Measurements from ENCODE around the gene CSNK2A2. TPM values are rescaled to one million over a fixed set of nuclear protein-coding genes. Genes with fewer than 3 reads are reported as not detected.

Gene CSNK2A2
- 45.0 and 49.7 TPM in 2 replicates for total RNA-seq

GRCh38 chr16:58198022-58198683 is at the start of gene CSNK2A2:
TSS of gene CSNK2A2 (minus strand) at chr16:58198106. CDS start at chr16:58197736, 370 bp downstream.
- no peak for DNase-seq (ENCODE audit: low read depth, low spot score)

DNA sequence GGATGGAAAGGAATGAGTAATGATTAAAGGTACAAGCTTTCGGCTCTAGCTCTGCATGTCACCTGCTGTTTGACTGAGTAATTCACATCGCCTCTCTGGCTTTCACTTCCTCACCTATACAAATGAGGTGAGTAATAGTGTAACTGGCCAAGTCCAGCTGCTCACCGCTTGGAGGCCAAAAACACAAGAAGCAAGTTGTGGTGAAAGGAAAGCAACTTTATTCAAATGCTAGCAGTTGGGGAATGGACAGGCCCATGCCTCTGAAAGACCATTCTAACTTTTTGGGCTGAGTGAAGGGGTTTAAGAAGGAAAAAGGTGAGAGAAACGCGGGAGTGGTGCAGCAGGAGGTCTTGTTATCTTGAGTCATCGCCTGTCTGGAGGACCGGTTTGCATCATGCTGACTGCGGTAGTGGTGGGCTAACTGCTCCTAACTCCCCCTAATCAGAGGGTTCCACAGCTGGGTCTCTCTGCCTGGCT is 45.7 kb upstream of the CSNK2A2 start:
- no peak for DNase-seq (ENCODE audit: low read depth, low spot score)

- DNase-seq (ENCODE audit: low read depth, low spot score), result no peak
Observed at GRCh38 chr16:58236831-58237230, 38.9 kb upstream of the CSNK2A2 start.

DNA sequence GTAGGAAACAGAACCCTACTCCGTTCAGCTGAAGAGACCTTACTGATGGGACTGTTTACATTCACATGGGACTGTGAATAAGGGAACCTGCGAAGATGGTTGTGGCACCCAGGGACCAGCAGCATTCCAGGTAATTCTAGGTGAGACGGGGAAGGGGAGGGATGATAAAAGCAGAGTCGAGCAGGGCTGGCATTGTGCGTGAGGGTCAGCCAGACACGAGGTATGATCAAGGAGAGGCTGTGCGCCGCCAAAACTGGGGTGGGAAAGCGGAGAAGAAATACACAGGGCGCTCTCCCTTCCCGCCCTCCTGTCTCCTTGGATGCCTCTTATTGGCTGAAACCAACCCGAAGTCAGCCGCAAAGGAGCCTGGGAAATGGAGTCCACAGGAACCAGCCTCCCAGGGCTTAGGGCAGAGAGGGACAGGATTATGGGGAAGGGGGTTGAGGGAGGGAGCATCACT is 38.4 kb upstream of the CSNK2A2 start:
- no peak for DNase-seq (ENCODE audit: low read depth, low spot score)

DNA sequence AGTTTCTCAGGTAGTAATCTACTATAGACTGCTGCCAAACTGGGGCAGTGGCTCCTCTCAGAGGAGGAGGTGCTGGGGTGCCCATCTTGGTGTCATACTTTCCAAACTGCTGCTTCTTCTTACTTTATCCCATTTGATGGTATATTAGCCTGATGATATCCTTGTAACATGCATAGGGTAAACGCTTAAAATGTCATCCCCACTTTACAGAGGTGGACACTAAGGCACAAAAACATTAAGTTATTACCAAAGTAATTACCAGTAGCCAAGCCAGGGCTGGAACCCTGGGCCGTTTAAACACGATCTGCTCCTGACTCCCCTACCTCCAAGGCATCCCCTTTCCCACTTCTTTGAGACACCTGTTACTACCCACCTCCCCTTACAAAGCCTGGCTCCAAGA is 37.8 kb upstream of the CSNK2A2 start:
- DNase-seq (ENCODE audit: low read depth, low spot score), result no peak

DNA sequence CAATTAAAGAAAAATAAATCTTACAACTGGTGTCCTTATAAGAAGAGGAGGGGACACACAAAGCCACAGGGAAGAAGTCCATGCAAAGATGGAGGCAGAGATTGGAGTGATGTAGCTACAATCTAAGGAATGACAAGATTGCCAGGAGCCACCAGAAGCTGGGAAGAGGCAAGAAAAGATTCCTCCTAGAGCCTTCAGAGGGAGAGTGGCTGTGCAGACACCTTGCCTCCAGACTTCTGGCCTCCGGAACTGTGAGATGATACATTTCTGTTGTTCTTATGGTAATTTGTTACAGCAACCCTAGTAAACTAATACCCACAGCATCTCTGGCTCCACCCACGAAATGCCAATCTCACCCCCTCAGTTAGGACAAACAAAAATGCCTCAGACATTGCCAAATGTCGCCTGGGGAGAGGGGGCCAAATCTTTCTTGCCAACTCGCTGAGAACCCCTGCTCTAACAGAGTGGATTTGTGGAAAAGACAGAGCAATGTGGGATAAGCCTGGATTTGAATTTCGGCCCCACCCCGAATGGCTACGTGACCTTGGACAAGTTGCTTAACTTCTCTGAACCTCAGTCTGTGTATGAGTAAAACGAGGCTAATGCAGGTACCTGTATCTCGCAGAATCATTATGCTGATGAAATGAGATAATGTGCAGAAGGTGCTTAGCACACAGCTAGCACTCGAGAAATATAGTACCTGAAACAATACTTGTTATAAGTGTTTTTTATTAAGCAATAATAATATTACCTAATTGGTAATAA is 37.1 kb upstream of the CSNK2A2 start:
- DNase-seq (ENCODE audit: low read depth, low spot score), result no peak

DNA sequence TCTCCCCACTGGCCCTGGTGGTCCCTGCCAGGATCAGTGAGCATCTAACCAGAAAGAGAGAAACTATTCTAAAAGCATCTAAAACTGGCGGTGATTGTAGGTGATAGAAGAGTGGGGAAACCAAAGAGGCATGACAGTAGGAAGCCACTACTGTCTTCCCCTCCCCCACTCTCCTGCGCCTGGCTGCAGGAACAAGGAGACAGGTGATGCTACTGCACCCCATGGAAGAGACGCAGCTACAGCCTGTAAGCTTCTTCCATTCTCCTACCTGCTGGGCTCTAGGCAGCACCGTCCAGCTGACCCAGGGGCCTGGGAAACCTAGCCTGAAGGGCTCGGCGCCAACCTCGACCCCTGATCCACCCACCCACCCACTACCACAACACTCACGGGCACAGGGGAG is 32.4 kb upstream of the CSNK2A2 start:
- DNase-seq (ENCODE audit: low read depth, low spot score), result no peak

DNA sequence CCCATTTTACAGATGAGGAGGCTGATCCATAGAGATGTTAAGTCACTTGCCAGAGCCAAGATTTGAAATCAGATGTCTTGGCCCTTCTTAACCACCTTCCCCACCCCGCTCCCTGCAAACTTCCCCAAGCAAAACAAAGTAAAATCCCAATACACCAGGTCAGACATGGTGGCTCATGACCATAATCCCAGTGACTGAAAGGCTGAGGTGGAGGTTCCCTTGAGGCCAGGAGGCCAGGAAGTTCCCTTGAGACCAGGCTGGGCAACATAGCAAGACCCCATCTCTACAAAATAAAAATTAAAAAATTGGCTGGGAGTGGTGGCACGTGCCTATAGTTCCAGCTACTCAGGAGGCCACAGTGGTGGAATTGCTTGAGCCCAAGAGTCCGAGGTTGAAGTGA is 28.9 kb upstream of the CSNK2A2 start:
- DNase-seq (ENCODE audit: low read depth, low spot score), result no peak

- DNase-seq (ENCODE audit: low read depth, low spot score), result no peak
Observed at GRCh38 chr16:58225965-58226602, 28.2 kb upstream of the CSNK2A2 start.

GRCh38 chr16:58222532-58223316 is 24.8 kb upstream of the CSNK2A2 start:
- DNase-seq (ENCODE audit: low read depth, low spot score), result no peak

DNA sequence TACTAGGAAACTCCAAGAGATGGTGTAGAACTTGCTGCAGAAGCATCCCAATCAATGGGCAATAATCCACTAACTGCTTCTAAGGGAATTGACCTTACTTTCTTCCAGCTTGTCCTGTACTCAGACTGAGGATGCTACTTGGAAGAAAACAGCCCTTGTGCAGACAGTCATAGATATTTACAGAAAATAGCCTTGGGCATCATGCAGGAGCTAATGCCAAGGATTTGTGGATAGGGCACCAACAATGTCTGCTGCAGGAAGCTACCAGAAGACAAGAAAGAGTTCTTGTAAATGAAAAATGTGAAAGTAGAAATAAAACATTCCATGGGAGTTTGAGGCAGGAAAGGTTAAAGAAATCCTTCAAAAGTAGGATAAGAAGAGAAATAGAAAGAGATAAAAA is 21.5 kb upstream of the CSNK2A2 start:
- no peak for DNase-seq (ENCODE audit: low read depth, low spot score)

- DNase-seq (ENCODE audit: low read depth, low spot score), result no peak
Observed at GRCh38 chr16:58218786-58219185, 20.9 kb upstream of the CSNK2A2 start.

DNA sequence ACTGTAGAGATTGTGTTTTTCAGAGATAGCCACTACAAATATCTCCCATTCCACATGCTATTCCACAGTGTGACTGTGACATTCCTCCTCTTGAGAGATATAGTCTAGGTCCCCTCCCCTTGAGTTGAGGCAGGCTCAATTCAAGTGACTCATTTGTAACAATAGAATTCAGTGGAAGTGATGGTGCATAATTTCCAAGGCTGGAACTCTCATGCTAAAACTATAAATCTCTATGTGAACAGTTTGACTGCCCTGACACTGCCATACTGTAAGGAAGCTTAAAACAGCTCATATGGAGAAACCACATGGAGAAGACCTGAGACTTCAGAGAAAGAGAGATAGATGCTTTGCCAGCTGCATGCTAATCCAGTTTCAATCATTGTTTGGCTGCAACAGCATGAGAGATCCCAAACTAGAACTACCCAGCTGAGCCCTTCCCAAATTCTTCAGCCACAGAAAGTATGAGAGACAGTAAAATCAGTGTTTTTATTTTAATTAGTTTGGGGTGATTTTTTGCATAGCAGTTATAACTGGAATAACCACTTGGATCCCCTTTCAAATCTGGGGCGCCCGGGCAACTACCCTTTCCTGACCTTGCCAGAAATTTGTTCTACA is 19.5 kb upstream of the CSNK2A2 start:
- DNase-seq (ENCODE audit: low read depth, low spot score), result no peak

DNA sequence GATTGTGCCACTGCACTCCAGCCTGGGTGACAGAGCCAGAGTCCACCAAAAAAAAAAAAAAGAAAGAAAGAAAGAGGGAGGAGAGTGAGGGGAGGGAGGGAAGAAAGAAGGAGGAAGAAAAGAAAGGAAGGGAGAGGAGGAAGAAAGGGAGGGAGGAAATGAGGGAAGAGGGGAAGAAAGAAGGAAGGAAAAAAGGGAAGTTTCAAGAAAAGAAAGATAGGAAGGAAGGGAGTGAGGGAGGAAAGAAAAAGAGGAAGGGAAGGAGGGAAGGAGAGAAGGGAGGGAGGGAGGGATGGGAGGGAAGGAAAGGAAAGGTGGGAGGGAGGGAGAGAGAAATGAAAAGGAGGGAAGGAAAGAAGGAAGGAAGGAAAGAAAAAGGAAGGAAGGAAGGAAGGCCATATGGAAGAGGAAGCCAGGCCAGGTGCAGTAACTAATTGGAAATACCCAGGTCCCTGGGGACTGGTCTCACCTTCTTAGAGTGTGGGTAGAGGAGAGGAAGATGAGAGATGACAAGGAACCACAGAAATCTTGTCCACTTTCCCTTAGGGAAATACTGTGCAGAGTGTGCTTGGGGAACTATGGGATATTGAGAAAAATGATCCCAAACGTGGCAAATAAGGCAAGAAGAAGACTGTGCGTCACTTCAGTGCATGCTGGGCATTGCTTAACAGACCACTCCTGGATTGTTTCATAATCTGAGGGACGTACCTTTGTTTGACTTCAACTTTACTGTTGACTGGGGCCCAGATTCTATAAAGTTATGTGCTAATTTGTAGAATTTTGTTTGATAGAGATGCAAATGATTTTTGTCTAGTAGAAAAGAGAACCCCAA is 15.1 kb upstream of the CSNK2A2 start:
- DNase-seq (ENCODE audit: low read depth, low spot score), result no peak

DNA sequence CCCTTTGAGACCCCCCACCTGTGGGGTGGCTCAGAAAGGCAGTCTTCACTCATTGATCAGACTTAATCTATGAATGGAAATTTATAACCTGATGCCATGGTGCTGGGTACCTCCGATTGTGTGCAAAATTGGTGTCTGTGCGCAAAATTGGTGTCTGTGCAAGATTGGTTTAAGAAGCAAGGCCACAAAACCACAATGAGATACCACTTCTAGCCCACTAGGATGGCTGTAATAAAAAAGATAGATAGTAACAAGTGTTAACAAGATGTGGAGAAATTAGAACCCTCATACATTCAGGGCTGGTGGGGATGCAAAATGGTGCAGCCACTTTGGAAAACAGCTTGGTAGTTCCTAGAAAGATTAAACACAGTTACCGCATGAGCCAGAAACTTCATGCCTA is 13.9 kb upstream of the CSNK2A2 start:
- no peak for DNase-seq (ENCODE audit: low read depth, low spot score)

GRCh38 chr16:58211245-58211644 is 13.3 kb upstream of the CSNK2A2 start:
- no peak for DNase-seq (ENCODE audit: low read depth, low spot score)

DNA sequence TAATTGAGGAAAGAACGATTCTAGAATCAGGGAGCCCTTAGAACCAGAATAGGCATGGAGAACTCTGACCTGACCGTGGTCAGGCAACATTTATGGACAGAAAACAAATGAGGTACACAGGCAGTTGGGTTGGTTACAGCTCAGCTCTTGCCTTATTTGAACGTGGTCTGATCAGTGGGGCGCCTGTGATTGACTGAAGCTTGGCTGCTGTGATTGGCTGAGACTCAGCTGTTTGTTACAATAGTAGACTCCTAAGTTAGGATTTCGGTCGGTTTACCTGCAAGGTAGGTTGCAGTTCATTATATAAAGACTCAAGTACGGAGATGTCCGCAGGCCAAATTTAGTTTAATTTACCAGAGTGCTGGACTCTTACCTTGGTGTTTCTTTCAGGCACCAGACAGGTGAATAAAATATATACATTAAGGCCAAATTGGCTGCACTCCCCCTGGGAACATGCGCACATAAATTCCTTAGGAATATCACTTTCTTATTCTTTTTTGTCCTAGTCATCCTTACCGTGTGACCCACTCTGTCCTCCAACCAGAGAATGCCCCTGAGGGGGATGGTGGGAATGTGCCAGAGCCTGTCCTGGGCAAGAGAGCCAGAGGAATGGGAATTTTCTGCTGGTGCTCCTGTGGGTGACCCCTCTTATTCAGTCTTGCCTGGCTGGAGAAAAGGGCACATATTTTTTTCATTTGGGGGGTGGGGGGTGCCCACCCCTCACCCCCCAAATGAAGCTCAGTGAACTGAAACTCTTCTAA is 7.5 kb upstream of the CSNK2A2 start:
- DNase-seq (ENCODE audit: low read depth, low spot score), result no peak

GRCh38 chr16:58201163-58201562 is 3.3 kb upstream of the CSNK2A2 start:
- no peak for DNase-seq (ENCODE audit: low read depth, low spot score)

DNA sequence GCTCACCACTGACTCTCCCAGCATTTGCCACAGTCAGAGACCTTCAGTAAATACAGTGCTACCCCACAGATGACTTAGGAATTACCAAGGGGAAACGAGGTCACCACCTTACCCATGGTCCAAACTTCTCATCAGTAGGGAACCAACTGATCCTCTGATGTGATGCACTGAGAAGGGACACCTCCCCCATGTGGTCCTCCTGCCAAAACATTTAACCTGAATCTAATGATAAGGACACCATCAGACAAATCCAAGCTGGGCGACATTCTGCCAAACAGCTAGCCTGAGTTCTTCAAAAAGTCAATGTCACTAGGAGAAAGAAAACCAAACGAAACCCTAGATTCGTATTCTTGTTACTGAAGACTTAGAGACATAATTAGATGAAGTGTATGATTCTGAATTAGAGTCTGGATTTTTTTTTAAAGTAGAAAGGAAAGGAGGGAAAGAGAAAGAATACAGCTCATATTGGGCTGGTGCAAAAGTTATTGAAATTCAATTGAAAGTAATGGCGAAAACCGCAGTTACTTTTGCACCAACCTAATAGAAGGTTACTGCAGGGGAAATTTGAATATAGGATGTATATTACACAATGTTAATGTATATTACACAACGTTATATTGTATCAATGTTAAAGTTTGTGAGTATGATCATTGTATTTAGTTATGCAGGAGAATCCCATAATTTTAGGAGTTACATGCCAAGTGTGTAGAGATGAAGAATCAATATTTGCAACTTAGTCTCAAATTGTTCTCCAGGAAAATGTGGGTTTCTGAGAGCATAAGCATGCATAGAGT is 2.3 kb upstream of the CSNK2A2 start:
- DNase-seq (ENCODE audit: low read depth, low spot score), result no peak

Data from pulmonary artery endothelial cell (primary cell).